ENCODE data around the gene ZYX. TPM values are rescaled to one million over a fixed set of nuclear protein-coding genes. Genes with fewer than 3 reads are reported as not detected.

ZYX gene
- total RNA-seq, 1 donor from 2014 or later = 263 TPM

- ATAC-seq = no peak
- Histone ChIP-seq H3K27me3 (no peaks in the 10 kb centered on the region), H3K27ac (peak overlapping the region; percentile 65), H3K9me3 (no peaks in the 10 kb centered on the region), H3K4me1 (peaks cover 38% of the 10 kb centered on the region), H3K36me3 (peaks cover 9% of the 10 kb centered on the region), H3K4me3 (no peak overlapping the region)
- TF ChIP-seq CTCF (IDR thresholded peaks at IDR 0.05) = no peak
- intact Hi-C loops (cut with DNase I) = no loop called here
- peak; percentile 60 for DNase-seq
Observed at GRCh38 chr7:143396182-143396581, 15.0 kb downstream of the ZYX start.

- intact Hi-C loops (cut with DNase I) = no loop called here
- H3K27ac ChIP-seq = peak overlapping the region; percentile 65
- H3K4me1 ChIP-seq = peaks cover 32% of the 10 kb centered on the region
- TF ChIP-seq CTCF (IDR thresholded peaks at IDR 0.05) = no peak
- H3K27me3 ChIP-seq = no peaks in the 10 kb centered on the region
- no peak overlapping the region for H3K4me3 ChIP-seq
- H3K36me3 ChIP-seq = peaks cover 2% of the 10 kb centered on the region
- H3K9me3 ChIP-seq = no peaks in the 10 kb centered on the region
- ATAC-seq (peak; percentile 42), DNase-seq (peak; percentile 70)
Observed at GRCh38 chr7:143396625-143397556, 15.7 kb downstream of the ZYX start.

- H3K4me3 ChIP-seq = no peak overlapping the region
- peaks cover 27% of the 10 kb centered on the region for H3K4me1 ChIP-seq
- no peak for TF ChIP-seq CTCF (IDR thresholded peaks at IDR 0.05)
- ATAC-seq (no peak), DNase-seq (no peak)
- no peaks in the 10 kb centered on the region for H3K9me3 ChIP-seq
- no peaks in the 10 kb centered on the region for H3K36me3 ChIP-seq
- H3K27ac ChIP-seq = no peak overlapping the region
- intact Hi-C loops (cut with DNase I) = no loop called here
- no peaks in the 10 kb centered on the region for H3K27me3 ChIP-seq
Observed at GRCh38 chr7:143397710-143398530, 16.8 kb downstream of the ZYX start.

GRCh38 chr7:143398616-143399015, 17.5 kb downstream of the ZYX start:
- no peak for DNase-seq
- intact Hi-C loops (cut with DNase I) = no loop called here
- Histone ChIP-seq H3K36me3 (no peaks in the 10 kb centered on the region), H3K27me3 (no peaks in the 10 kb centered on the region), H3K4me3 (no peak overlapping the region), H3K4me1 (peaks cover 23% of the 10 kb centered on the region), H3K27ac (no peak overlapping the region), H3K9me3 (no peaks in the 10 kb centered on the region)
- TF ChIP-seq CTCF (IDR thresholded peaks at IDR 0.05) = no peak
- ATAC-seq = no peak

GRCh38 chr7:143399151-143399550, 18.0 kb downstream of the ZYX start:
- TF ChIP-seq CTCF (IDR thresholded peaks at IDR 0.05) = no peak
- Histone ChIP-seq H3K4me3 (no peak overlapping the region), H3K36me3 (no peaks in the 10 kb centered on the region), H3K27me3 (no peaks in the 10 kb centered on the region), H3K27ac (no peak overlapping the region), H3K4me1 (peaks cover 23% of the 10 kb centered on the region), H3K9me3 (no peaks in the 10 kb centered on the region)
- ATAC-seq (no peak), DNase-seq (no peak)
- intact Hi-C loops (cut with DNase I) = no loop called here
